HG02943 (cell line): Measurements from ENCODE around the gene INTS15.
"Not testable (repeated sequence)": the region's sequence is repeated elsewhere in the genome, so short reads cannot be mapped to it uniquely, and the experiment has no call there.

Experiments used
- ATAC-seq: cut with Tn5 transposase; IDR thresholded peaks from one replicate; pipeline ENCODE4 v1.9.1; 2021; ENCODE audit warnings: mild to moderate bottlenecking, low read depth, moderate library complexity; ENCODE audit not compliant: unreplicated experiment

INTS15 gene

DNA sequence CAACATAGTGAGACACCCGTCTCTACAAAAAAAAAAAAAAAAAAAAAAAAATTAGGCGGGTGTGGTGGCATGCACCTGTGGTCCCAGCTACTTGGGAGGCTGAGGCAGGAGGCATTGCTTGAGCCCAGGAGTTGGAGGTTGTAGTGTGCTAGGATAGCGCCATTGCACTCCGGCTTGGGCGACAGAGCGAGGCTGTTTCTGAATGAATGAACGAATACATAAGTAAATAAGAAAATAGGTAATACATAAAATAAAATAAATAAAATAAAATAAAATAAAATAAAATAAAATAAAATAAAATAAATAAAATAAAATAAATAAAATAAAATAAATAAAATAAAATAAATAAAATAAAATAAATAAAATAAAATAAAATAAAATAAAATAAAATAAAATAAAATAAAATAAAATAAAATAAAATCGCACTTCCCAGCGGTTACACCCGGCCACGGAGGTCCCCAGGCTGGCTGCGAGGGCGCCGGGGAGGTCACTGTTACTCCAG is 12.9 kb upstream of the INTS15 start:
- ATAC-seq = not testable (repeated sequence)

DNA sequence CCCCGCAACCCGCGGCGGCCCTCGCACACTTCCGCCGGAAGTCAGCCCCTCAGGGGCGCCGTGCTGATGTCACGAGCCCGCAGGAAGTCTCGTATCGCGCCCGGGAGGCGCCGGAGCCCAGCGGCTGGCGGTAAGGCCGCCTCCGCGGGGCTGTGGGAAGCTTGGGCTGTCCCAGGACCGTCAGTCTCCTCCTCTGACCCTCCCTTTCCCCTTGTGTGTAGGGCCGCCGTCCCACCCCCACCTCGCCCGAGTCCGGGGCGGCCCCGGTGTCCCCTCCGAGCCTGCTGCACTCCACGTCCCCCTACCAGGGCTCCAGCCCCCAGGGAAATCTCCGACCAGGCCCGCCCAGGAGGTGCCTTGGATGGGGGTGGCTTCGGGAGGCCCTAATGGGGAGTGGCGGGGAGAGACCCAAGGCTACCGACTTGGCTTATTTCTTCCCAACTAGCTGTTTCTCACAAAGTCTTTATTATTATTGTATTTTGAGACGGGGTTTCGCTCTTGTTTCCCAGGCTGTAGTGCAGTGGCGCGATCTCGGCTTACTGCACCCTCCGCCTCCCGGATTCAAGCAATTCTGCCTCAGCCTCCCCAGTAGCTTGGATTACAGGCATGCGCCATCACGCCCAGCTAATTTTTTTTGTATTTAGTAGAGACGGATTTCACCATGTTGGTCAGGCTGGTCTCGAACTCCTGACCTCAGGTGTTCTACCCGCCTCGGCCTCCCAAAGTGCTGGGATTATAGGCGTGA is 12.3 kb upstream of the INTS15 start, which contains the start of gene ZDHHC4:
Gene ZDHHC4, plus strand, starts transcription at position 86 of the 745 bp plus-strand sequence. CDS start 3,108 bp downstream, outside the sequence.
- ATAC-seq = peak; percentile 91

DNA sequence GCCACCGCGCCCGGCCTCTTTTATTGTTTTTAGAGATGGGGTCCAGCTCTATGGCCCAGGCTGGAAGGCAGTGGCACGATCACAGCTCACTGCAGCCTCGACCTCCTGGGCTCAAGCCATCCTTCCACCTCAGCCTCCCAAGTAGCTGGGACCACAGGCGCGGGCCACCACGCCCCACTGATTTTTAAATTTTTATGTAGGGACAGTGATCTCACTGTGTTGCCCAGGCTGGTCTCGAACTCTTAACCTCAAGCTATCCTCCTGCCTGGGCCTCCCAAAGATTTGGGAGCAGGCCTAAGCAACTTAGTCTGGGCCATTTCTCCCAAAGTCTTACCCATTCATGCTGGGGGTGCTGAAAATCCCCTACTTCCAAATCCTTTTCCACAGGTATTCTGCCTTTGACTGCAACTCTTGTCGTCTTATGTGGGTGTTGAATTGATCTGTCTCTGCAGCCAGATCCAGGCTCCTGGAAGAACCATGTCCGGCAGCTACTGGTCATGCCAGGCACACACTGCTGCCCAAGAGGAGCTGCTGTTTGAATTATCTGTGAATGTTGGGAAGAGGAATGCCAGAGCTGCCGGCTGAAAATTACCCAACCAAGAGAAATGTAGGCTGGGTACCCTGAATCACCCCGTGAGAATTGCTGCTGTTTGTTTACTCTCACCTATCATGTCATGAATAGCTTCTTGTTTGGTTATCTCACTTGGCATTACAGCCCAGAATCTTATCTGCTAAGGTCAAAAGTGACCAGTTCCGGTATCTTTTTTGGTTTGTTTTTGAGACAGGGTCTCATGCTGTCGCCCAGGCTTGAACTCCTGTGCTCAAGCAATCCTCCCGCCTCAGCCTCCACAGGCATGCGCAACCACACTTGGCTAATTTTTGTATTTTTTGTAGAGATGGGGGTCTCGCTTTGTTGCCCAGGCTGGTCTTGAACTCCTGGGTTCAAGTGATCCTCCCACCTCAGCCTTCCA is 11.4 kb upstream of the INTS15 start:
- ATAC-seq = no peak

- no peak for ATAC-seq
Measured at GRCh38 chr7:6579446-6579845, 10.4 kb upstream of the INTS15 start.

DNA sequence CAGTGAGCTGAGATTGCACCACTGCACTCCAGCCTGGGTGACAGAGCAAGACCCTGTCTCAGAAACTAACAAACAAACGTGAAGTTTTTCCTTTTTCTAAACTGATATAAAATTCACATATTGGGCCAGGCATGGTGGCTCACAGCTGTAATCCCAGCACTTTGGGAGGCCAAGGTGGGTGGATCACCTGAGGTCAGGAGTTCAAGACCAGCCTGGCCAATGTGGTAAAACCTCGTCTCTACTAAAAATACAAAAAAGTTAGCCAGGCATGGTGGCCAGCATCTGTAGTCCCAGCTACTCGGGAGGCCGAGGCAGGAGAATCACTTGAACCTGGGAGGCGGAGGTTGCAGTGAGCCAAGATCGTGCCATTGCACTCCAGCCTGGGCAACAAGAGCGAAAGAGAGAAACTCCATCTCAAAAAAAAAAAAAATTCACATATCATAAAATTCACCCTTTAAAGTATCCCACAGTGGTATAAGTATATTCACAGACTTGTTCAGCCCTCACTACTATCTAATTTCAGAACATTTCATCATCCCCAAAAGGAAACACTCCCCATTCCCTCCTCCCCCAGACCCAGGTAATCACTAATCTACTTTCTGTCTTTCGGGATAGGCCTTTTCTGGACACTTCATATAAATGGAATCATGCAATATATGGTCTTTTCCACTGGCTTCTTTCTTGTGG is 3.9 kb upstream of the INTS15 start:
- not testable (repeated sequence) for ATAC-seq

DNA sequence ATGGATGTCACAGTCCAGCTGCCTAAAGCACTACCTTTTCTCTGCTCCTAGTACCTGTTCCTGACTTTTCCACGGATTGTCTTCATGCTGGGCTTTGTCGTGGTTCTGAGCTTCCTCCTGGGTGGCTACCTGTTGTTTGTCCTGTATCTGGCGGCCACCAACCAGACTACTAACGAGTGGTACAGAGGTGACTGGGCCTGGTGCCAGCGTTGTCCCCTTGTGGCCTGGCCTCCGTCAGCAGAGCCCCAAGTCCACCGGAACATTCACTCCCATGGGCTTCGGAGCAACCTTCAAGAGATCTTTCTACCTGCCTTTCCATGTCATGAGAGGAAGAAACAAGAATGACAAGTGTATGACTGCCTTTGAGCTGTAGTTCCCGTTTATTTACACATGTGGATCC is 1.3 kb upstream of the INTS15 start:
- ATAC-seq = no peak

- ATAC-seq = no peak
Measured at GRCh38 chr7:6589151-6589828, 531 bp upstream of the INTS15 start.

- peak; percentile 37 for ATAC-seq
Measured at GRCh38 chr7:6590645-6591110, 857 bp downstream of the INTS15 start.

GRCh38 chr7:6600093-6600492 is 10.3 kb downstream of the INTS15 start:
- ATAC-seq = no peak

DNA sequence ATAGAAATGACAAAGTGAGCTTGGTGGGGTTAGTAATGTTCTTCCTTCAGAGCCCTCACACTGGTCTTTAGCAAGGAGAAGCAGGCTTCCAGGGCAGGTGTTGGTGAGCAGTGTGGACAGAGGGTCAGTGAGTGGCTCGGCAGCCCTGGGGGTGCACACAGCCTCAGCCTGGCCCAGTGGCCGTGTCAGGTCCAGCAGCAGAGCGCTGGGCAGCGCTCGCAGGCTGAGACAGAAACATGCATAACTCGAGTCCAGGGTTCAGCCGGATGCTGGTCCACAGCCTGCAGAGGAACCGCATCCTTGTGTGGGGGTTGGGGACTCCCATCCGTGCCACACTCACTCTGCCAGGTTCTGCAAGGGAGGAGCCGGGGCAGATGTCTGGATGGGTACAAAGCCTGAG is 14.6 kb downstream of the INTS15 start:
- ATAC-seq = no peak

GRCh38 chr7:6606866-6607583 is 17.2 kb downstream of the INTS15 start:
- no peak for ATAC-seq

- no peak for ATAC-seq
Measured at GRCh38 chr7:6607651-6608051, 17.8 kb downstream of the INTS15 start.

DNA sequence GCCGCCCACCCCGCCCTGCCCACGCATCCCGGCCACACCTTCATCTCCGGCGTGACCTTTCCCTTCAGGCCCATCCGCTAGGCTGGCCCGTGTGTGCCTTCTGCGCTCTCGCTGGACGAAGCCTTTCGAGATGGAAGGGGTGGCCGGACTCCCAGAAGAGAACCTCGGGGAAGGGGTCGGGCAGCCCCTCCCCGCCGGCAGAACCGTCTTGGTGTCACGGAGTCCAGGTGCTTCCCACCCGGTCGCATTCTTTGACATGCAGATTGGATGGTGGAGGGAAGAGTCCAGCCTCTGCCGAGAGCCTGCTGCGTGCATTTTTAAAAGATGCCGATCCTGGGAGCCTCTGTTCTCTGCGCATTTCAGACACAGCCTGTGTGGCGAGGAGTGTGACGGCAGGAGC is 18.3 kb downstream of the INTS15 start:
- ATAC-seq = no peak

DNA sequence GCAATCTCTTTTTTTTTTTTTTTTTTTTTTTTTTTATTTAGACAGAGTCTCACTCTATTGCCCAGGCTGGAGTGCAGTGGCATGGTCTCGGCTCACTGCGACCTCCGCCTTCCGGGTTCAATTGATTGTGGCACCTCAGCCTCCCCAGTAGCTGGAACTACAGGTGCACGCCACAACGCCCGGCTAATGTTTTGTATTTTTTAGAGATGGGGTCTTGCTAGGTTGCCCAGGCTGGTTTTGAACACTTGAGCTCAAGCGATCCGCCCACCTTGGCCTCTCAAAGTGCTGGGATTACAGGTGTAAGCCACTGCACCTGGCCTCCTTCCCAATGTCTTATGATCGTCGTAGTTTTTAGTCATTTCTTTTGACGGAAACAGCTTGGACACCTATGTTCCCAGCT is 19.0 kb downstream of the INTS15 start:
- no peak for ATAC-seq

DNA sequence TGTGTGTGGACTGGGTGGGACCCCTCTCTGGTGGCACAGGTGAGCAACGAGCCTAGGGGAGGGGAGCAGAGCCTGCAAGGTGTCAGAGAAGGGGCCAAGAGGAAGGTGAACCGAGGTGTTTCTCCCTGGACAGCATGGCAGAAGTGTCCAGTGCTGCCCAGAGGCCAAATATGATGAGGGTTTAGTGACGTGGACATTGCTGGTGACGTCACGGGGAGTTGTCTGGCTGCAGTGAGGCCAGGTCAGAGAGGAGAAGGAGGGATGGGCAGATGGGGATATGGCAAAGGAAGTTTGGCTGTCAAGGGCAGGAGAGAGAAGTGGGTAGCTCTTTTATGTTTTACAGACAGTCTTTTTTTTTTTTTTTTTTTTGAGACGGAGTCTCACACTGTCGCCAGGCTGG is 23.0 kb downstream of the INTS15 start:
- no peak for ATAC-seq

GRCh38 chr7:6613706-6614105 is 23.9 kb downstream of the INTS15 start:
- no peak for ATAC-seq

DNA sequence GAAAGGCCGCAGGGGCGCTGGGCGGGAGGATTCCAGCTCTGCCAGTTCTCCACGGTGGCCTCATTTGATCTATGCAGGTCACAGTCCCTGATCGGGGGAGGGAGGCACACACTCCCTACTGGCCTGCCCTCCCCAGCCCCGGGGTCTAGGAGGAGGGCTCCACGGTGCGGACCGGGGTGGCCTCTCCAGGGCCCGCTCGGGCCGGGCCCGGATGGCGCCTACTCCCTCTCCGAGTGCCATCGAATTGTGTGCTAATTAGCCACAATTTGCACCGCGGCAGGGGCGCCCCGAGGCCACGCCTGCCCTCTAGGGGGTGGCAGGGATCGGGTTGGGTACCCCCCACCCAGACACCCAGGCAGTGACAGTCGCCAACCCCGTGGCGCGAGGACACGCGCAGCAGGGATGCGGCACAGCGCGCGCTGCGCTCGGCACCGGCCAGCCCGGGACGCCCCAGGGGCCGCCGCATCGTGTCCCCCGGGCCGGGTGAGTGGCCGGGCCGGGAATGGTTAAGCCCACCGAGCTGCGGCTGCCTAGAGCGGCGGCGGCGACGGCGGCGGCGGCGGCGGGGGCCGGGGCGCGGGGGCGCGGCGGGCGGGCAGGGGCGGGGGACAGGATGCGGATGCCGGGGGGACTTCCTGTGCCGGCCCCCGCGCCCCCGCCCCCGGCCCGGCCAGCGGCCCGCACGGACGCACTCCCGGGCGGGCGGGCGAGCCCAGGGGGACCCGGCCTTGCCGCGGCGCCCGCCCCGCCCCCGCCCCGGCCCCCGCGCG is 25.3 kb downstream of the INTS15 start, which contains the start of gene ZNF853:
Gene ZNF853, plus strand, starts transcription at position 658 of the 770 bp plus-strand sequence. CDS start 565 bp downstream, outside the sequence.
- ATAC-seq = no peak
